ENCODE results near the gene TNFRSF1B. TPM values are rescaled to one million over a fixed set of nuclear protein-coding genes. Genes with fewer than 3 reads are reported as not detected.

TNFRSF1B gene
- total RNA-seq, 1 donor from 2014 or later, result 2.0 TPM

GRCh38 chr1:12249748-12250147 is 83.0 kb downstream of the TNFRSF1B start:
- FAIRE-seq (no peak), DNase-seq (ENCODE audit: low spot score in 2 of 2) (no peak)

- no peak for DNase-seq (ENCODE audit: low spot score in 2 of 2)
- FAIRE-seq, result no peak
Observed at GRCh38 chr1:12251442-12251841, 84.7 kb downstream of the TNFRSF1B start.

GRCh38 chr1:12255913-12256312 is 89.1 kb downstream of the TNFRSF1B start:
- DNase-seq (ENCODE audit: low spot score in 2 of 2), result no peak
- no peak for FAIRE-seq

- no peak for FAIRE-seq
Observed at GRCh38 chr1:12258272-12258671, 91.5 kb downstream of the TNFRSF1B start.

More at GRCh38 chr1:12258272-12258671, 91.5 kb downstream of the TNFRSF1B start:
- no peak for DNase-seq (ENCODE audit: low spot score in 2 of 2)

Small RNA genes within 50 kb of the gene (small RNA-seq; reads per million reads assigned to genes)
- not detected for gene MIR4632
- gene RF00156, result not detected

Other genes starting within 250 kb of the TNFRSF1B start
- gene KIAA2013, start 240.6 kb upstream of the TNFRSF1B start, total RNA-seq, result 20.0 TPM
- gene PLOD1, start 232.3 kb upstream of the TNFRSF1B start, total RNA-seq, result 15.5 TPM
- 42.0 TPM for gene MFN2, start 186.5 kb upstream of the TNFRSF1B start, total RNA-seq
- 31.8 TPM for gene MIIP, start 147.5 kb upstream of the TNFRSF1B start, total RNA-seq
- gene TNFRSF8, start 103.7 kb upstream of the TNFRSF1B start, total RNA-seq, result not detected
- 34.6 TPM for gene VPS13D, start 63.0 kb downstream of the TNFRSF1B start, total RNA-seq